ENCODE measurements around the gene B3GALT6.

DNA sequence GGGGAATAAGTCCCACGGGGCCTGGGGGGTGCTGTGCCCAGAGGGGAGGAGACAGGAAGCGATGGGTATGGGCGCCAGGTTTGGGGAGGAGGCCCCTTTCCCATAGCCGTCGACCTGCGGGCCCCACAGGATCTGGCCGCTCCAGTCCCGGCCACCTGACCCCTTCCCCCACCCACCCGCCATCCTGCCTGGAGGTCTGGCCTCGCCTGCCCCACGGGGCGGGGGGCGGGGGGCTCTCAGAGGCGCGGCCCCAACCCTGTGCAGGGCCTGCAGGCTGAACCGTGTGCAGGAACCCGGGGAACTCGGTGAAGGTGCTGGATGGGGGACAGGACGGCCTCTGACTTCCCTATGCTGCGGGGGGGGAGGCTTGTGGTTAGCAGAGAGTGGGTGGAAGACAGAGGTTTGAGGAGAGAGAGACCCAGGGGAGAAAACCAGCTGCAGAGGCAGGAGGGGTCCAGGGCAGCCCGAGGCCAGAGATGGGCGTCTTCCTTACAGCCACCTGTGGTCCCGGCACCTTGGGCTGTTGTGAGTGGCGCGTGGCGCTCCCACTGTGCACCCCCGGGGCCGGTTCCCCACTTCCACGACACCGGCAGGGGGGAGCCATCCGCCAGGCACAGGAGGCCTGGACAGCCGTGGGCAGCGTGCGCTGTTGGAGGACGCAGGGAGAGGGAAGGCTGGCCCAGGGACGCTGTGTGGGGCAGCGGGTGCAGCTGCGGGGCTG lies 23.2 kb upstream of the B3GALT6 start:
- TF ChIP-seq EZH2 (IDR thresholded peaks at IDR 0.05; ENCODE audit: insufficient read depth, poor library complexity, severe bottlenecking) (no peak), EZH2phosphoT487 (IDR thresholded peaks at IDR 0.05; ENCODE audit: insufficient read depth, low read depth) (no peak)
